T-helper 1 cell treated with Interleukin-12 subunit alpha and Interleukin-12 subunit beta and Interleukin-4 antibody, amounts not matched to agents 30 μg/mL and 1 μg/mL, for 36 hours (primary cell): ENCODE measurements around the gene FABP6.
"Not testable (repeated sequence)": the region's sequence is repeated elsewhere in the genome, so short reads cannot be mapped to it uniquely, and the experiment has no call there.

ENCODE experiments used
- H3K27ac Mint-ChIP-seq: one replicate; pipeline ENCODE4 v1.8.0; 2021; ENCODE audit warnings: mild to moderate bottlenecking, mixed read lengths
- H3K27me3 Mint-ChIP-seq: one replicate; pipeline ENCODE4 v1.8.0; 2021; ENCODE audit warnings: low read depth, mixed read lengths
- H3K36me3 Mint-ChIP-seq: one replicate; pipeline ENCODE4 v1.8.0; 2021; ENCODE audit warnings: low read depth, mixed read lengths
- H3K4me1 Mint-ChIP-seq: one replicate; pipeline ENCODE4 v1.8.0; 2021; ENCODE audit warnings: low read depth, mixed read lengths
- H3K4me3 Mint-ChIP-seq: one replicate; pipeline ENCODE4 v1.8.0; 2021; ENCODE audit warnings: mild to moderate bottlenecking, moderate library complexity, mixed read lengths
- H3K9me3 Mint-ChIP-seq: one replicate; pipeline ENCODE4 v1.8.0; 2021; ENCODE audit warnings: mixed read lengths

The FABP6 gene

DNA sequence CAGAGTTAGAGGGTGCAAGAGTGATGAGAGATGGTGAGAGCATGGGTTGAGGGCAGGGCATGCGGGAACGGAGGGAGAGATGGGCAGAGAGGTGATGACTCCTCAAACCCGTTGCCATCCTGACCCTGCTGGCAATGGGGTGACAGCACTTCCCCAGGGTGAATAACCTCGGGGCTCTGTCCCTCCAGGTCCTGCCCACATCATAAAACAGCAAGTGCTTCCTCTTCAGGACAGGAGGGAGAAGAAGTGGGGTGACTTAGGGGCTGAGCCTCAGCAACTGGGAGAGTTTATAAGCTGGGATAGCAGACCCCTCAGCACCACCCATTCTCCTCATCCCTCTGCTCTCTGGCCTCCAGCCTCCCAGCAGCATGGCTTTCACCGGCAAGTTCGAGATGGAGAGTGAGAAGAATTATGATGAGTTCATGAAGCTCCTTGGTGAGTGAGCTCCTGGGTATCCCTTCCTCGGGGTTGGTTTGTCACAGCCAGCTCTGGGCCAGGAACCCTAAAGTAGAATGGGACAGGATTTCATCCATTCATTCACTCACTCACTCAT lies at the start of gene FABP6:
Gene FABP6, plus strand, starts transcription at position 317 of the 553 bp plus-strand sequence. Its CDS starts 52 bp downstream, at position 369.
- Mint-ChIP-seq H3K9me3 (no peaks in the 10 kb centered on the region), H3K27me3 (no peaks in the 10 kb centered on the region), H3K27ac (no peak within 1 kb of the TSS), H3K4me3 (no peak within 1 kb of the TSS), H3K4me1 (peaks cover 2% of the 10 kb centered on the region), H3K36me3 (no peaks in the 10 kb centered on the region)

GRCh38 chr5:160180931-160181330 lies 48.4 kb upstream of the FABP6 start:
- Mint-ChIP-seq H3K4me1 (peaks cover 3% of the 10 kb centered on the region), H3K36me3 (no peaks in the 10 kb centered on the region), H3K4me3 (no peak overlapping the region), H3K27me3 (no peaks in the 10 kb centered on the region), H3K9me3 (no peaks in the 10 kb centered on the region), H3K27ac (no peak overlapping the region)

DNA sequence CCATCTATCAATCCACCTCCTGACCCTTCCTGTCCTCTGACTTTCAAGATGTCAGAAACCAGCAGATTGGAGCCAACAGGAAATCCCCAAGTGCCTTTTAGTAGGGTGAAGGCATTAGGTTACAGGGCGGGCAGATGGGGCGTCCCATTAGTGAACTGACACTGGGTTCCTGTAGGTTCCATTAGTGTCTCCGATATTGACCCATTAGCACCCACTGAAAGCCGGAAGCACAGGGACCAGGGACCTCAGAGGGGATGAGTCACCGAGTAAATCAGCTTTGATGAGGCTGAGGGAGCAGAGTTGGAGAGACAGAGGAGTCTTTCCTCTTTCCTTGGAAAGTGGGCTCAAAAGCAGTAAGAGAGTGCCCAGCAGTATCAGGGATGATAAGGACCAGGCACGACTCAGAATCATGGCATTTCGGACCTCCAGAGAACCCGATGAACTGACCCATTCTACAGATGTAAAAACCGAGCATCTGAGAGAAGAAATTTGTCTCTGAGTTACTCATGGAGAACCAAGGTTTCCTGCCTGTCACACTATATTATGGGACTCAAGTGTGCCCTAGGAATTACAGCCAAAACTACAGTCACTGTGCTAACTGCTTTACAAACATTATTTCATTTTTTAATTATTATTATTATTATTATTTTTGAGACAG lies 47.2 kb upstream of the FABP6 start:
- Mint-ChIP-seq H3K9me3 (peaks cover 5% of the 10 kb centered on the region), H3K27ac (no peak overlapping the region), H3K27me3 (peaks cover 4% of the 10 kb centered on the region), H3K4me1 (peaks cover 3% of the 10 kb centered on the region), H3K4me3 (no peak overlapping the region), H3K36me3 (peaks cover under 1% of the 10 kb centered on the region)

- Mint-ChIP-seq H3K27me3 (peaks cover 4% of the 10 kb centered on the region), H3K27ac (no peak overlapping the region), H3K9me3 (peaks cover 5% of the 10 kb centered on the region), H3K4me3 (no peak overlapping the region), H3K36me3 (peaks cover 2% of the 10 kb centered on the region), H3K4me1 (peaks cover 5% of the 10 kb centered on the region)
These were observed 46.2 kb upstream of the FABP6 start for GRCh38 chr5:160183075-160183474.

DNA sequence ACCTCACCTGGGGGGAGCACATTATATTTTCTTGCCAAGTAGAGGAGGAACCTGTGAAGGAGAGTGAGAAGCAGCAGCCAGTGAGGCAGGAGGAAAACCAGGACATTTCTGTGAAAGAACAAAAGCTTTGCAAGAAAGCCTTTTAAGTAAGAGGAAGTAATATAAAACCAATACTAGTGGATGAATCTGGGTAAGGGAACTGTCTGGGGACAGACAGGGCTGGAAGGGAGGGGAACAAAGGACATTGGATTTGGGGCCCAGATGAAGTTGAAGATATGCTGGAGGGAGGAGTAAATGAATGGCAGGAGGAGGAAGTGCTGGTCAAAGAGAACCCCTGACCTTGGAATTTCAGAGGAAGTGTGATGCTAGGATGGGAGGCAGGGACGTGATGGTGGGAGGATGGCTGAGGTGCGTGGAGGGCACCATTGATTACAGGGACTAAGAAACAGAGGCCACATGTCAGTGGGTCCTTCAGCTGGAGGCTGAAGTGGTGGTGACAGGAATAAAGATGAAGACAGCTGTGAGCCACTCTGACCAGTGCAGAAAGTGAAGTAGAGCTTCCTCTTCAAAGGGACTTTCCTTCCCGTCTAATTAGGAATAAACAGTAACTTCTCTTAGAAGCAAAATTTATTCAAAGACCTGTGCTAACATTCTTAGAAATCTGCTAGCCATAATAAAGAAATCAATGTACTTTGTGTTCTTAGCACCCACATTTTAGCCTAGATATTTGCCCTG lies 43.5 kb upstream of the FABP6 start:
- H3K9me3 Mint-ChIP-seq, result peaks cover 5% of the 10 kb centered on the region
- H3K27ac Mint-ChIP-seq, result no peak overlapping the region
- peaks cover 8% of the 10 kb centered on the region for H3K27me3 Mint-ChIP-seq
- peaks cover 8% of the 10 kb centered on the region for H3K4me1 Mint-ChIP-seq
- peaks cover 2% of the 10 kb centered on the region for H3K36me3 Mint-ChIP-seq
- no peak overlapping the region for H3K4me3 Mint-ChIP-seq

GRCh38 chr5:160186480-160186879 lies 42.8 kb upstream of the FABP6 start:
- Mint-ChIP-seq H3K27me3 (peaks cover 8% of the 10 kb centered on the region), H3K4me3 (no peak overlapping the region), H3K27ac (no peak overlapping the region)

GRCh38 chr5:160187091-160187490 lies 42.2 kb upstream of the FABP6 start:
- H3K4me1 Mint-ChIP-seq, result peaks cover 8% of the 10 kb centered on the region
- no peak overlapping the region for H3K27ac Mint-ChIP-seq
- peaks cover 8% of the 10 kb centered on the region for H3K27me3 Mint-ChIP-seq
- peaks cover 2% of the 10 kb centered on the region for H3K36me3 Mint-ChIP-seq
- H3K9me3 Mint-ChIP-seq, result peaks cover 5% of the 10 kb centered on the region
- H3K4me3 Mint-ChIP-seq, result peak overlapping the region; percentile 14

More at GRCh38 chr5:160186480-160186879, 42.8 kb upstream of the FABP6 start:
- Mint-ChIP-seq H3K36me3 (peaks cover 2% of the 10 kb centered on the region), H3K4me1 (peaks cover 8% of the 10 kb centered on the region), H3K9me3 (peaks cover 5% of the 10 kb centered on the region)

GRCh38 chr5:160188141-160189015 lies 40.9 kb upstream of the FABP6 start:
- peaks cover 2% of the 10 kb centered on the region for H3K36me3 Mint-ChIP-seq
- H3K4me3 Mint-ChIP-seq, result peak overlapping the region; percentile 49
- peaks cover 8% of the 10 kb centered on the region for H3K4me1 Mint-ChIP-seq
- no peak overlapping the region for H3K27ac Mint-ChIP-seq
- peaks cover 5% of the 10 kb centered on the region for H3K9me3 Mint-ChIP-seq
- peaks cover 8% of the 10 kb centered on the region for H3K27me3 Mint-ChIP-seq

DNA sequence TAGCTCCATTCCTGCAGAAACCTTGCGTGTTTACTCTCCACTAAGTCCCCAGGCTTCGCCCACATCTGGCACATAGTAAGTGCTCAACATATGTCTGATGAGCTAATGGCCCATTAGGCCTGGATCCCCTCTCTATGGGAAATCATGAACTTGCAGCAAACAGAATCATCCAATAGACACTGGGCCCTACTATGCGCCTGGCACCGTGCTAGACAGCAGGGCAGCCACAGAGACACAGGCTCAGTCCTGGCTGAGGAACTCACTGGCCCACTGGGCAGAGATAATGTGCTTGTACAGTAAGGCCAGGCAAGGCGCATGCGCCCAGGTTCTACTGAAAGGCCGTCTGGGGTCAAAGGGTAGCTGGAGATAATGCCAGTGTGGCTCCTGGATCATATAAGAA lies 36.9 kb upstream of the FABP6 start:
- no peaks in the 10 kb centered on the region for H3K9me3 Mint-ChIP-seq
- peaks cover 3% of the 10 kb centered on the region for H3K4me1 Mint-ChIP-seq
- no peak overlapping the region for H3K4me3 Mint-ChIP-seq
- H3K36me3 Mint-ChIP-seq, result no peaks in the 10 kb centered on the region
- peaks cover 8% of the 10 kb centered on the region for H3K27me3 Mint-ChIP-seq
- no peak overlapping the region for H3K27ac Mint-ChIP-seq

DNA sequence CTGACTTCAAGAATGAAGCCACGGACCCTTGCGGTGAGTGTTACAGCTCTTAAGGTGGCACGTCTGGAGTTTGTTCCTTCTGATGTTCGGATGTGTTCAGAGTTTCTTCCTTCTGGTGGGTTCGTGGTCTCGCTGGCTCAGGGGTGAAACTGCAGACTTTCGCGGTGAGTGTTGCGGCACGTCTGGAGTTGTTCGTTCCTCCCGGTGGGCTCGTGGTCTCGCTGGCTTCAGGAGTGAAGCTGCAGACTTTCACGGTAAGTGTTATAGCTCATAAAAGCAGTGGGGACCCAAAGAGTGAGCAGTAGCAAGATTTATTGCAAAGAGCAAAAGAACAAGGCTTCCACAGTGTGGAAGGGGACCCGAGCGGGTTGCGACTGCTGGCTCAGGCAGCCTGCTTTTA lies 36.2 kb upstream of the FABP6 start:
- not testable (repeated sequence) for H3K4me3 Mint-ChIP-seq, H3K4me1 Mint-ChIP-seq, H3K27ac Mint-ChIP-seq, H3K9me3 Mint-ChIP-seq, H3K36me3 Mint-ChIP-seq
- peaks cover 11% of the 10 kb centered on the region for H3K27me3 Mint-ChIP-seq

DNA sequence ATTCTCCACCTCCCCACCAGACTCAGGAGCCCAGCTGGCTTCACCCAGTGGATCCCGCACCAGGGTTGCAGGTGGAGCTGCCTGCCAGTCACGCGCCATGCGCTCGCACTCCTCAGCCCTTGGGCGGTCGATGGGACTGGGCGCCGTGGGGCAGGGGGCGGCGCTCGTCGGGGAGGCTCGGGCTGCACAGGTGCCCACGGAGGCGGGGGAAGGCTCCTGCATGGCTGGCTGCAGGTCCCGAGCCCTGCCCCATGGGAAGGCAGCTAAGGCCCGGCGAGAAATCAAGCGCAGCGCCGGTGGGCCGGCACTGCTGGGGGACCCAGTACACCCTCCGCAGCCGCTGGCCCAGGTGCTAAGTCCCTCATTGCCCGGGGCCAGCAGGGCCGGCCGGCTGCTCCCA lies 35.5 kb upstream of the FABP6 start:
- not testable (repeated sequence) for H3K27me3 Mint-ChIP-seq, H3K4me1 Mint-ChIP-seq, H3K27ac Mint-ChIP-seq, H3K9me3 Mint-ChIP-seq, H3K4me3 Mint-ChIP-seq, H3K36me3 Mint-ChIP-seq

GRCh38 chr5:160197341-160198144 lies 31.8 kb upstream of the FABP6 start:
- Mint-ChIP-seq H3K27ac (no peak overlapping the region), H3K36me3 (no peaks in the 10 kb centered on the region), H3K4me3 (no peak overlapping the region), H3K9me3 (no peaks in the 10 kb centered on the region), H3K4me1 (peaks cover 2% of the 10 kb centered on the region), H3K27me3 (peaks cover 7% of the 10 kb centered on the region)

DNA sequence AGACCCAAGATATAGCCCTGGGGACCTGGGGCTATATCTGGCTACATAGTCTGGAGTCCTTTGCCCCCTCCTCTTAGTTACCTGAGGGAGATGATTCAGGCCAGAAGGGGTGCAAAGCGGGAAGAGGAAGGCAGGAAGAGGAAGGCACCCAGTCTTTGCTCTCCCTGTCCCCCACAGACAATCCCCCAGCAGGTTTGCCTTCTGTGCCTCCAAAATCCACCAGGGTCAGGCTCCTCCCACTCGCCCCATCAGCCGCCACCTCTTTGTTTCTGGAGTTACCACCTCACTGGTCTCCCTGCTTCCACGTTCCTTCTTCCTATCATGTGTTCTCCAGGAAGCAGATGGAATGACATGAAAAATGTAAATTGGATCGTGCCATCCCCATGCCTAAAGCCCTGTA lies 31.2 kb upstream of the FABP6 start:
- Mint-ChIP-seq H3K9me3 (no peaks in the 10 kb centered on the region), H3K4me3 (no peak overlapping the region), H3K27me3 (peaks cover 7% of the 10 kb centered on the region), H3K4me1 (peaks cover 2% of the 10 kb centered on the region), H3K36me3 (no peaks in the 10 kb centered on the region), H3K27ac (no peak overlapping the region)
